Ishikawa (cell line): ENCODE measurements around the gene SLC10A1.

Experiments
- CEBPB ChIP-seq: IDR thresholded peaks from 2 replicates; pipeline ENCODE4 v1.6.1; 2012
- CREB1 ChIP-seq: IDR thresholded peaks from 2 replicates; pipeline ENCODE4 v1.6.1; 2012; ENCODE audit warnings: low read depth
- EGR1 ChIP-seq: IDR thresholded peaks from 2 replicates; pipeline ENCODE4 v1.6.1; 2012
- EP300 ChIP-seq: IDR thresholded peaks from 2 replicates; pipeline ENCODE4 v1.6.1; 2012; ENCODE audit warnings: borderline replicate concordance
- FOXM1 ChIP-seq: IDR thresholded peaks from 2 replicates; pipeline ENCODE4 v1.6.1; 2012; ENCODE audit warnings: low read depth, borderline replicate concordance
- MAX ChIP-seq: IDR thresholded peaks from 2 replicates; pipeline ENCODE4 v1.6.1; 2012
- NFIC ChIP-seq: IDR thresholded peaks from 2 replicates; pipeline ENCODE4 v1.6.1; 2012
- RAD21 ChIP-seq: IDR thresholded peaks from 2 replicates; pipeline ENCODE4 v1.6.1; 2012; ENCODE audit warnings: low read depth
- REST ChIP-seq: IDR thresholded peaks from 2 replicates; pipeline ENCODE4 v1.6.1; 2012; ENCODE audit warnings: low read depth, mild to moderate bottlenecking
- TAF1 ChIP-seq: IDR thresholded peaks from 2 replicates; pipeline ENCODE4 v1.6.1; 2012; ENCODE audit warnings: low read depth, mild to moderate bottlenecking
- TCF12 ChIP-seq: IDR thresholded peaks from 2 replicates; pipeline ENCODE4 v1.6.1; 2012; ENCODE audit warnings: low read depth
- TEAD4 ChIP-seq: IDR thresholded peaks from 2 replicates; pipeline ENCODE4 v1.6.1; 2012
- USF1 ChIP-seq: IDR thresholded peaks from 2 replicates; pipeline ENCODE4 v1.6.1; 2012
- YY1 ChIP-seq: IDR thresholded peaks from 2 replicates; pipeline ENCODE4 v1.6.1; 2012; ENCODE audit warnings: low read depth
- ZBTB7A ChIP-seq: IDR thresholded peaks from 2 replicates; pipeline ENCODE4 v1.6.1; 2012; ENCODE audit warnings: low read depth

SLC10A1 gene

GRCh38 chr14:69842686-69843420, 45.8 kb upstream of the SLC10A1 start:
- TF ChIP-seq NFIC (no peak), EGR1 (no peak)

- TF ChIP-seq ZBTB7A (no peak), TCF12 (no peak), TAF1 (no peak), CEBPB (no peak), EGR1 (no peak), RAD21 (no peak), NFIC (no peak), TEAD4 (no peak), EP300 (no peak), FOXM1 (no peak), MAX (no peak)
Observed at GRCh38 chr14:69841656-69842055, 44.6 kb upstream of the SLC10A1 start.

- no peak for TF ChIP-seq EP300
- no peak for TF ChIP-seq MAX
- TF ChIP-seq TEAD4 = no peak
- TF ChIP-seq REST = no peak
- no peak for TF ChIP-seq USF1
- TF ChIP-seq ZBTB7A = no peak
- TF ChIP-seq TCF12 = no peak
- no peak for TF ChIP-seq FOXM1
- TF ChIP-seq CREB1 = no peak
- TF ChIP-seq CEBPB = no peak
- TF ChIP-seq NFIC = no peak
- TF ChIP-seq EGR1 = no peak
- no peak for TF ChIP-seq RAD21
- TF ChIP-seq YY1 = no peak
- no peak for TF ChIP-seq TAF1
Observed at GRCh38 chr14:69839661-69840060, 42.6 kb upstream of the SLC10A1 start.

GRCh38 chr14:69838881-69839416, 41.9 kb upstream of the SLC10A1 start:
- TF ChIP-seq EP300 (no peak), RAD21 (no peak), FOXM1 (no peak), NFIC (no peak), TCF12 (no peak), ZBTB7A (no peak), CEBPB (no peak), CREB1 (no peak), REST (no peak)

GRCh38 chr14:69828879-69829278, 31.8 kb upstream of the SLC10A1 start:
- TF ChIP-seq REST (no peak), FOXM1 (no peak), RAD21 (no peak), ZBTB7A (no peak), TAF1 (no peak), NFIC (no peak), EGR1 (no peak), USF1 (no peak), TCF12 (no peak), MAX (no peak), TEAD4 (no peak)
